ENCODE data around the gene POLR3B. TPM values are rescaled to one million over a fixed set of nuclear protein-coding genes. Genes with fewer than 3 reads are reported as not detected.

POLR3B gene
- total and polyA plus RNA-seq, 2 of the 13 experiments (the other 11 are each of a cell fraction or from before 2014, with no cell fraction given) = 4.8 to 13.1 TPM

- Histone ChIP-seq H3K27ac (ENCODE audit: extremely low read length, insufficient read depth, low read length) (no peak overlapping the region), H4K20me1 (ENCODE audit: insufficient read depth, low read length) (no peaks in the 10 kb centered on the region), H3K79me2 (ENCODE audit: insufficient read depth, low read length) (no peaks in the 10 kb centered on the region), H3K36me3 (replicated peaks in 1 of 2; ENCODE audit: control insufficient read depth in 1 of 2, insufficient read depth in 2 of 2, low read length in 2 of 2) (peaks cover 0 to 5% of the 10 kb centered on the region in 2 experiments; a peak in 1 of 5 replicates), H3K4me3 (replicated peaks in 1 of 3; ENCODE audit: insufficient read depth in 1 of 3, low read depth in 2 of 3, low read length in 3 of 3) (no peak overlapping the region), H3K9ac (ENCODE audit: insufficient read depth, low read depth, low read length) (no peak overlapping the region), H3K9me3 (ENCODE audit: low read length) (no peaks in the 10 kb centered on the region), H3K27me3 (ENCODE audit: control insufficient read depth in 1 of 2, insufficient read depth in 2 of 2, low read length in 2 of 2) (no peaks in the 10 kb centered on the region), H2AFZ (ENCODE audit: low read length) (no peak overlapping the region), H3K4me2 (ENCODE audit: low read depth, low read length) (no peak overlapping the region), H3K4me1 (ENCODE audit: insufficient read depth, low read length) (peaks cover 5% of the 10 kb centered on the region; the same call in 1 of the 2 replicates)
- ChIA-PET POLR2A (no interaction called here), CTCF (ENCODE audit: low intra/inter-chr PET ratio, low total read pairs) (no interaction called here)
- in situ Hi-C loops (cut with HindIII; ENCODE audit: extremely low pct_ligation_motif_present, low pct_unique_long_range_greater_than_20kb) (no loop called here), intact Hi-C loops (cut with micrococcal nuclease; ENCODE audit: unreplicated experiment) (no loop called here)
- WGBS (ENCODE audit: low lambda C conversion rate) = 96% methylated on average over 6 of the region's 6 CpGs
- no TSS peak for BruUV-seq (replicated peaks)
- no peak for FAIRE-seq
- DNase-seq (ENCODE audit: low spot score) = no peak
- ATAC-seq = no peak
- TF ChIP-seq ZNF558 (CRISPR knock-in tag; IDR thresholded peaks at IDR 0.05; ENCODE audit: borderline replicate concordance) (no peak), ZFY (CRISPR knock-in tag; IDR thresholded peaks at IDR 0.05) (no peak), ZNF709 (CRISPR knock-in tag; IDR thresholded peaks at IDR 0.05) (no peak), ZFP36L1 (CRISPR knock-in tag; IDR thresholded peaks at IDR 0.05) (no peak), NR1H2 (CRISPR knock-in tag; IDR thresholded peaks at IDR 0.05; ENCODE audit: borderline replicate concordance, low read depth) (no peak), FOXC1 (CRISPR knock-in tag; IDR thresholded peaks at IDR 0.05; ENCODE audit: borderline replicate concordance) (no peak), CC2D1A (CRISPR knock-in tag; IDR thresholded peaks at IDR 0.05) (no peak), NCOA1 (CRISPR knock-in tag; IDR thresholded peaks at IDR 0.05) (no peak), UBTF (CRISPR knock-in tag; IDR thresholded peaks at IDR 0.05) (no peak)
- TF ChIP-seq, protein P1, sequence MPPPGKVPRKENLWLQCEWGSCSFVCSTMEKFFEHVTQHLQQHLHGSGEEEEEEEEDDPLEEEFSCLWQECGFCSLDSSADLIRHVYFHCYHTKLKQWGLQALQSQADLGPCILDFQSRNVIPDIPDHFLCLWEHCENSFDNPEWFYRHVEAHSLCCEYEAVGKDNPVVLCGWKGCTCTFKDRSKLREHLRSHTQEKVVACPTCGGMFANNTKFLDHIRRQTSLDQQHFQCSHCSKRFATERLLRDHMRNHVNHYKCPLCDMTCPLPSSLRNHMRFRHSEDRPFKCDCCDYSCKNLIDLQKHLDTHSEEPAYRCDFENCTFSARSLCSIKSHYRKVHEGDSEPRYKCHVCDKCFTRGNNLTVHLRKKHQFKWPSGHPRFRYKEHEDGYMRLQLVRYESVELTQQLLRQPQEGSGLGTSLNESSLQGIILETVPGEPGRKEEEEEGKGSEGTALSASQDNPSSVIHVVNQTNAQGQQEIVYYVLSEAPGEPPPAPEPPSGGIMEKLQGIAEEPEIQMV (CRISPR knock-in tag; IDR thresholded peaks at IDR 0.05; ENCODE audit: low read depth) = no peak
- TF ChIP-seq, protein P2, sequence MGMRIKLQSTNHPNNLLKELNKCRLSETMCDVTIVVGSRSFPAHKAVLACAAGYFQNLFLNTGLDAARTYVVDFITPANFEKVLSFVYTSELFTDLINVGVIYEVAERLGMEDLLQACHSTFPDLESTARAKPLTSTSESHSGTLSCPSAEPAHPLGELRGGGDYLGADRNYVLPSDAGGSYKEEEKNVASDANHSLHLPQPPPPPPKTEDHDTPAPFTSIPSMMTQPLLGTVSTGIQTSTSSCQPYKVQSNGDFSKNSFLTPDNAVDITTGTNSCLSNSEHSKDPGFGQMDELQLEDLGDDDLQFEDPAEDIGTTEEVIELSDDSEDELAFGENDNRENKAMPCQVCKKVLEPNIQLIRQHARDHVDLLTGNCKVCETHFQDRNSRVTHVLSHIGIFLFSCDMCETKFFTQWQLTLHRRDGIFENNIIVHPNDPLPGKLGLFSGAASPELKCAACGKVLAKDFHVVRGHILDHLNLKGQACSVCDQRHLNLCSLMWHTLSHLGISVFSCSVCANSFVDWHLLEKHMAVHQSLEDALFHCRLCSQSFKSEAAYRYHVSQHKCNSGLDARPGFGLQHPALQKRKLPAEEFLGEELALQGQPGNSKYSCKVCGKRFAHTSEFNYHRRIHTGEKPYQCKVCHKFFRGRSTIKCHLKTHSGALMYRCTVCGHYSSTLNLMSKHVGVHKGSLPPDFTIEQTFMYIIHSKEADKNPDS (CRISPR knock-in tag; IDR thresholded peaks at IDR 0.05) = no peak
Measured at GRCh38 chr12:106481246-106481645, 123.7 kb downstream of the POLR3B start.
